ENCODE results near the gene SAMD3. TPM values are rescaled to one million over a fixed set of nuclear protein-coding genes. Genes with fewer than 3 reads are reported as not detected.

SAMD3 gene
- total RNA-seq, 1 experiment from 2014 or later, result 7.5 TPM

- ChIA-PET RAD21 (ENCODE audit: low non-redundant PET in 1 of 2, low total read pairs in 2 of 2, uncharacterized antibody in 2 of 2, unreplicated experiment in 2 of 2) (no interaction called here), CTCF (no interaction called here), POLR2A (no interaction called here)
- Histone ChIP-seq H3K4me3 (replicated peaks in 1 of 2; ENCODE audit: low read depth in 1 of 2, low read length in 2 of 2) (no peak overlapping the region), H3K27ac (ENCODE audit: low read depth, low read length) (no peak overlapping the region), H3K4me2 (ENCODE audit: low read length) (no peak overlapping the region), H4K20me1 (ENCODE audit: insufficient read depth) (no peaks in the 10 kb centered on the region), H3K79me2 (ENCODE audit: insufficient read depth, low read length) (no peaks in the 10 kb centered on the region), H3K9me3 (ENCODE audit: control insufficient read depth in 1 of 2, insufficient read depth in 1 of 2, low read depth in 1 of 2, low read length in 2 of 2) (no peaks in the 10 kb centered on the region), H3K4me1 (ENCODE audit: control insufficient read depth in 1 of 2, insufficient read depth in 2 of 2, low read length in 2 of 2) (no peaks in the 10 kb centered on the region), H3K9ac (ENCODE audit: low read length) (no peak overlapping the region), H3K27me3 (ENCODE audit: insufficient read depth, low read length) (no peaks in the 10 kb centered on the region), H2AFZ (ENCODE audit: low read depth, low read length, poor library complexity, severe bottlenecking) (no peak overlapping the region), H3K9me2 (ENCODE audit: insufficient read depth) (no peaks in the 10 kb centered on the region), H3K36me3 (ENCODE audit: control insufficient read depth in 1 of 2, insufficient read depth in 2 of 2, low read length in 2 of 2) (peaks cover 0 to 11% of the 10 kb centered on the region in 2 experiments; a peak in 2 of 4 replicates)
- intact Hi-C loops (cut with micrococcal nuclease), result no loop called here
- DNase-seq (ENCODE audit: low read depth, low spot score) (no peak), ATAC-seq (no peak)
- no peak for TF ChIP-seq ZNF274 (IDR thresholded peaks at IDR 0.05; ENCODE audit: low read depth, low read length)
- TF ChIP-seq YY1 (IDR thresholded peaks at IDR 0.05; ENCODE audit: extremely low read depth, insufficient replicate concordance, low read depth, low read length), result no peak
- no peak for TF ChIP-seq EZH2phosphoT487 (IDR thresholded peaks at IDR 0.05; ENCODE audit: borderline replicate concordance)
- no peak for TF ChIP-seq REST (IDR thresholded peaks at IDR 0.05; ENCODE audit: low read depth)
- TF ChIP-seq ZFX (IDR thresholded peaks at IDR 0.05), result no peak
- TF ChIP-seq, protein P1, sequence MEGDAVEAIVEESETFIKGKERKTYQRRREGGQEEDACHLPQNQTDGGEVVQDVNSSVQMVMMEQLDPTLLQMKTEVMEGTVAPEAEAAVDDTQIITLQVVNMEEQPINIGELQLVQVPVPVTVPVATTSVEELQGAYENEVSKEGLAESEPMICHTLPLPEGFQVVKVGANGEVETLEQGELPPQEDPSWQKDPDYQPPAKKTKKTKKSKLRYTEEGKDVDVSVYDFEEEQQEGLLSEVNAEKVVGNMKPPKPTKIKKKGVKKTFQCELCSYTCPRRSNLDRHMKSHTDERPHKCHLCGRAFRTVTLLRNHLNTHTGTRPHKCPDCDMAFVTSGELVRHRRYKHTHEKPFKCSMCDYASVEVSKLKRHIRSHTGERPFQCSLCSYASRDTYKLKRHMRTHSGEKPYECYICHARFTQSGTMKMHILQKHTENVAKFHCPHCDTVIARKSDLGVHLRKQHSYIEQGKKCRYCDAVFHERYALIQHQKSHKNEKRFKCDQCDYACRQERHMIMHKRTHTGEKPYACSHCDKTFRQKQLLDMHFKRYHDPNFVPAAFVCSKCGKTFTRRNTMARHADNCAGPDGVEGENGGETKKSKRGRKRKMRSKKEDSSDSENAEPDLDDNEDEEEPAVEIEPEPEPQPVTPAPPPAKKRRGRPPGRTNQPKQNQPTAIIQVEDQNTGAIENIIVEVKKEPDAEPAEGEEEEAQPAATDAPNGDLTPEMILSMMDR (IDR thresholded peaks at IDR 0.05 in 2 of 3, conservative IDR thresholded peaks at IDR 0.05 in 1 of 3; ENCODE audit: borderline replicate concordance in 1 of 3, insufficient read depth in 1 of 3, low read depth in 2 of 3, low read length in 2 of 3), result no peak
- TF ChIP-seq ELF1 (IDR thresholded peaks at IDR 0.05; ENCODE audit: borderline replicate concordance, low read depth), result no peak
- TF ChIP-seq SRF (IDR thresholded peaks at IDR 0.05; ENCODE audit: low read depth), result no peak
- TF ChIP-seq, protein P2, sequence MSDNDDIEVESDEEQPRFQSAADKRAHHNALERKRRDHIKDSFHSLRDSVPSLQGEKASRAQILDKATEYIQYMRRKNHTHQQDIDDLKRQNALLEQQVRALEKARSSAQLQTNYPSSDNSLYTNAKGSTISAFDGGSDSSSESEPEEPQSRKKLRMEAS (IDR thresholded peaks at IDR 0.05), result no peak
- no peak for TF ChIP-seq FOSL1 (IDR thresholded peaks at IDR 0.05; ENCODE audit: low read depth)
- no peak for TF ChIP-seq EZH2 (IDR thresholded peaks at IDR 0.05)
- no peak for TF ChIP-seq TCF7L2 (IDR thresholded peaks at IDR 0.05; ENCODE audit: borderline replicate concordance, extremely low read depth, insufficient read depth, insufficient read length)
- BruUV-seq (replicated peaks), result no TSS peak
Measured at GRCh38 chr6:130136798-130137197, 86.0 kb downstream of the SAMD3 start.

Data from HCT116 (cell line).